IMR-90 (cell line): Measurements from ENCODE around the gene FBP1. TPM values are rescaled to one million over a fixed set of nuclear protein-coding genes. Genes with fewer than 3 reads are reported as not detected.

Experiments used
- ATAC-seq: fragments of 200-7000 bp; cut with Tn5 transposase; 2 replicates; pipeline ENCODE4 v1.9.1; 2020; ENCODE audit warnings: low read depth, mild to moderate bottlenecking, moderate library complexity
- BruUV-seq: library from RNA; stranded (reverse); fragments of 400-500 nt; replicated peaks from 2 replicates; lab custom pipeline; 2021; lab: Mats Ljungman, UMichigan
- CTCF ChIA-PET: fragments of 300-600 bp; formaldehyde crosslinking; extraction: SDS; loops from one replicate; lab custom pipeline; 2021; ENCODE audit warnings: antibody characterized with exemption; lab: Yijun Ruan, JAX
- POLR2A ChIA-PET: fragments of 300-600 bp; sonication (Branson Sonifier 250); formaldehyde crosslinking; loops from one replicate; lab custom pipeline; 2022; ENCODE audit warnings: antibody characterized with exemption; ENCODE audit not compliant: unreplicated experiment; lab: Charles Lee
- DNase-seq: peaks from one replicate; pipeline ENCODE4 v3.0.0; 2013
- H2AFZ ChIP-seq: replicated peaks from 2 replicates; pipeline ENCODE3; 2013; ENCODE audit warnings: low read length, mild to moderate bottlenecking; ENCODE audit not compliant: poor library complexity
- H2AK5ac ChIP-seq: 2 replicates; pipeline ENCODE4 v1.6.1; 2013; ENCODE audit warnings: low read depth, low read length, inconsistent platforms
- H2AK9ac ChIP-seq: replicated peaks from 2 replicates; pipeline ENCODE3; 2013; ENCODE audit warnings: mild to moderate bottlenecking, low read depth, low read length, moderate library complexity; ENCODE audit not compliant: poor library complexity
- H2BK120ac ChIP-seq: 2 replicates; pipeline ENCODE4 v1.6.1; 2013; ENCODE audit warnings: low read depth, low read length, inconsistent platforms
- H2BK15ac ChIP-seq: 3 replicates; pipeline ENCODE4 v1.6.1; 2013; ENCODE audit warnings: low read depth, low read length, inconsistent platforms
- H2BK20ac ChIP-seq: 2 replicates; pipeline ENCODE4 v1.6.1; 2013; ENCODE audit warnings: low read depth, mild to moderate bottlenecking, inconsistent platforms, low read length, moderate library complexity
- H2BK5ac ChIP-seq: 2 replicates; pipeline ENCODE4 v1.6.1; 2013; ENCODE audit warnings: mild to moderate bottlenecking, low read depth, low read length, inconsistent platforms; ENCODE audit not compliant: poor library complexity, severe bottlenecking
- H3K14ac ChIP-seq: replicated peaks from 2 replicates; pipeline ENCODE4 v1.6.1; 2013; ENCODE audit warnings: low read depth, low read length, inconsistent platforms
- H3K18ac ChIP-seq: 2 replicates; pipeline ENCODE4 v1.6.1; 2013; ENCODE audit warnings: low read depth, low read length, control low read depth
- H3K23ac ChIP-seq: 2 replicates; pipeline ENCODE4 v1.6.1; 2013; ENCODE audit warnings: low read depth, low read length, inconsistent platforms
- H3K27ac ChIP-seq: 2 replicates; pipeline ENCODE4 v1.5.1; 2013; ENCODE audit warnings: mild to moderate bottlenecking, control low read depth, low read length; ENCODE audit not compliant: insufficient read depth
- H3K27me3 ChIP-seq: 2 replicates; pipeline ENCODE4 v1.6.1; 2013; ENCODE audit warnings: low read length; ENCODE audit not compliant: control insufficient read depth, insufficient read depth
- H3K36me3 ChIP-seq: 2 replicates; pipeline ENCODE4 v1.6.1; 2013; ENCODE audit warnings: low read length, mixed read lengths; ENCODE audit not compliant: control insufficient read depth, insufficient read depth
- H3K4ac ChIP-seq: 2 replicates; pipeline ENCODE4 v1.6.1; 2013; ENCODE audit warnings: low read depth, low read length, inconsistent platforms
- H3K4me1 ChIP-seq: 2 replicates; pipeline ENCODE4 v1.6.1; 2013; ENCODE audit warnings: low read length, mixed read lengths; ENCODE audit not compliant: control insufficient read depth, insufficient read depth
- H3K4me2 ChIP-seq: 2 replicates; pipeline ENCODE4 v1.6.1; 2013; ENCODE audit warnings: low read depth, mild to moderate bottlenecking, control low read depth, low read length, moderate library complexity
- H3K4me3 ChIP-seq: 2 replicates; pipeline ENCODE4 v1.5.1; 2013; ENCODE audit warnings: low read depth, mild to moderate bottlenecking, control low read depth, low read length, moderate library complexity; ENCODE audit not compliant: insufficient read depth
- H3K56ac ChIP-seq: 2 replicates; pipeline ENCODE4 v1.6.1; 2013; ENCODE audit warnings: low read length, inconsistent platforms; ENCODE audit not compliant: insufficient read depth; ENCODE audit errors: extremely low read depth
- H3K79me1 ChIP-seq, 2 experiments: 2 replicates each; pipeline ENCODE4 v1.6.1; 2013; ENCODE audit warnings: low read length in 2 of 2, inconsistent platforms in 1 of 2, low read depth in 1 of 2
- H3K9ac ChIP-seq: 2 replicates; pipeline ENCODE4 v1.6.1; 2013; ENCODE audit warnings: low read depth, low read length, control low read depth
- H3K9me1 ChIP-seq: 2 replicates; pipeline ENCODE4 v1.6.1; 2013; ENCODE audit warnings: low read length, inconsistent platforms; ENCODE audit not compliant: insufficient read depth
- H3K9me3 ChIP-seq: 2 replicates; pipeline ENCODE4 v1.6.1; 2013; ENCODE audit warnings: low read length; ENCODE audit not compliant: control insufficient read depth, insufficient read depth
- H4K20me1 ChIP-seq: 2 replicates; pipeline ENCODE4 v1.6.1; 2013; ENCODE audit warnings: low read length, inconsistent platforms; ENCODE audit not compliant: insufficient read depth
- H4K5ac ChIP-seq: 2 replicates; pipeline ENCODE4 v1.6.1; 2013; ENCODE audit warnings: mild to moderate bottlenecking, low read depth, low read length, control low read depth
- H4K8ac ChIP-seq, 2 experiments: 2 replicates each; pipeline ENCODE4 v1.6.1; 2013; ENCODE audit warnings: low read depth in 2 of 2, low read length in 2 of 2, control low read depth in 1 of 2, inconsistent platforms in 1 of 2
- H4K91ac ChIP-seq: 2 replicates; pipeline ENCODE4 v1.6.1; 2013; ENCODE audit warnings: low read depth, low read length, inconsistent platforms; ENCODE audit not compliant: insufficient read depth
- CEBPB ChIP-seq: IDR thresholded peaks from 2 replicates; pipeline ENCODE4 v1.6.1; 2012; ENCODE audit warnings: low read depth, low read length, improper control_type of control experiment
- CHD1 ChIP-seq: IDR thresholded peaks from 2 replicates; pipeline ENCODE4 v1.6.1; 2012; ENCODE audit warnings: low read depth, low read length, improper control_type of control experiment
- FOS ChIP-seq: fragments of 150-350 bp; IDR thresholded peaks from 2 replicates; pipeline ENCODE4 v1.6.1; 2016; ENCODE audit warnings: low read depth, low read length
- MAFK ChIP-seq: IDR thresholded peaks from 2 replicates; pipeline ENCODE4 v1.6.1; 2012; ENCODE audit warnings: low read depth, low read length, improper control_type of control experiment
- MAZ ChIP-seq: IDR thresholded peaks from 2 replicates; pipeline ENCODE4 v1.6.1; 2012; ENCODE audit warnings: low read depth, mild to moderate bottlenecking, low read length, improper control_type of control experiment, moderate library complexity, borderline replicate concordance
- MXI1 ChIP-seq: IDR thresholded peaks from 2 replicates; pipeline ENCODE4 v1.6.1; 2012; ENCODE audit warnings: low read depth, mild to moderate bottlenecking, low read length, moderate library complexity, borderline replicate concordance
- NFE2L2 ChIP-seq: fragments of 150-350 bp; IDR thresholded peaks from 2 replicates; pipeline ENCODE4 v1.6.1; 2016; ENCODE audit warnings: low read depth, mild to moderate bottlenecking, low read length
- POLR2A ChIP-seq: IDR thresholded peaks from 2 replicates; pipeline ENCODE4 v1.6.1; 2012; ENCODE audit warnings: mild to moderate bottlenecking, low read depth, low read length
- RAD21 ChIP-seq: IDR thresholded peaks from 2 replicates; pipeline ENCODE4 v1.6.1; 2012; ENCODE audit warnings: low read length, improper control_type of control experiment
- RCOR1 ChIP-seq: IDR thresholded peaks from 2 replicates; pipeline ENCODE4 v1.6.1; 2012; ENCODE audit warnings: mild to moderate bottlenecking, low read length, improper control_type of control experiment; ENCODE audit not compliant: insufficient replicate concordance
- RFX5 ChIP-seq: IDR thresholded peaks from 2 replicates; pipeline ENCODE4 v1.8.0; 2012; ENCODE audit warnings: low read depth, mild to moderate bottlenecking, low read length, moderate library complexity
- SMC3 ChIP-seq: fragments of 150-350 bp; IDR thresholded peaks from 2 replicates; pipeline ENCODE4 v1.6.1; 2016; ENCODE audit warnings: low read depth, mild to moderate bottlenecking, antibody characterized with exemption, low read length, moderate library complexity
- WGBS, 2 experiments: methylation state at CpG; one replicate each; pipeline versions ENCODE4 v1.1.5 to v1.1.7; 2013; ENCODE audit warnings: missing lambda C conversion rate in 2 of 2; ENCODE audit not compliant: insufficient read length in 1 of 2; ENCODE audit errors: extremely low coverage in 2 of 2; 5-methylcytosine and 5-hydroxymethylcytosine counted together
- dilution Hi-C: fragments of 300-500 bp; cut with HindIII; formaldehyde crosslinking; loops from one replicate; pipeline ENCODE4 v1.14.3; 2018; ENCODE audit warnings: low sequenced_read_pairs; ENCODE audit not compliant: unreplicated experiment
- in situ Hi-C: fragments of 300-500 bp; cut with MboI; formaldehyde crosslinking; loops from 3 replicates; pipeline ENCODE4 v1.14.3; 2019; ENCODE audit warnings: low sequenced_read_pairs, inconsistent platforms, mixed read lengths
- intact Hi-C: fragments of 100-400 bp; cut with micrococcal nuclease; formaldehyde crosslinking; loops from 2 replicates; pipeline ENCODE4 v1.10.0; 2022
- polyA plus RNA-seq, 3 experiments: library from polyadenylated mRNA; depleted of rRNA; stranded (reverse); fragments of >200 nt; gene quantifications; 2 replicates each; pipeline ENCODE4 v1.2.3, GENCODE V29; 2012; ENCODE audit warnings: low replicate concordance in 1 of 3
- total RNA-seq: library from RNA; depleted of rRNA; stranded (reverse); fragments of >200 nt; gene quantifications from 2 replicates; pipeline ENCODE4 v1.2.3, GENCODE V29; 2012
- TF ChIP-seq, protein P1 (sequence below): fragments of 150-350 bp; IDR thresholded peaks from 2 replicates; pipeline ENCODE4 v1.6.1; 2017; ENCODE audit warnings: mild to moderate bottlenecking, antibody characterized with exemption, low read length, low read depth
- TF ChIP-seq, protein P2 (sequence below): fragments of 150-350 bp; IDR thresholded peaks from 2 replicates; pipeline ENCODE4 v1.6.1; 2016; ENCODE audit warnings: low read depth, mild to moderate bottlenecking, low read length, moderate library complexity, borderline replicate concordance
- TF ChIP-seq, protein P3 (sequence below): conservative IDR thresholded peaks from 2 replicates; pipeline ENCODE4 v1.5.1; 2012; ENCODE audit warnings: mild to moderate bottlenecking, low read depth, low read length, improper control_type of control experiment

FBP1 gene
- total and polyA plus RNA-seq, 2 of the 4 experiments (the other 2 are of a cell fraction): not detected

DNA sequence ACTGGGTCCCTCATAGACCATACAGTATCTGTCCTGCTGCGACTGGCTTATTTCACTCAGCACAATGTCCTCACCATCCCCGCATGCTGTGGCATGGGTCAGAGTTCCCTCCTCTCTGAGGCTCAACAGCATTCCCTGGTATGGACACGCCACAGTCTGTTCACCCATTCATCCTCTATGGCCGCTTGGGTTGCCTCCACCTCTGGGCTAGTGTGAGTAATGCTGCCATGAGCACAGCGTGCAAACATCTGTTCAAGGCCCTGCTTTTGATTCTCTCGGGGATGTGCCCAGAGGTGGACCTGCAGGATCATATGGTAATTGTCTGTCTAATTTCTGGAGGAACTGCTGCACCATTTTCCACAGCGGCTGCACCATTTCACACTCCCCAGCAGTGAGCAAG lies 40.2 kb downstream of the FBP1 start:
- no peak overlapping the region for H2BK20ac ChIP-seq
- DNase-seq (no peak), ATAC-seq (no peak)
- H4K8ac ChIP-seq: no peak overlapping the region
- no peak overlapping the region for H4K5ac ChIP-seq
- no peak overlapping the region for H4K91ac ChIP-seq
- TF ChIP-seq, protein P1, sequence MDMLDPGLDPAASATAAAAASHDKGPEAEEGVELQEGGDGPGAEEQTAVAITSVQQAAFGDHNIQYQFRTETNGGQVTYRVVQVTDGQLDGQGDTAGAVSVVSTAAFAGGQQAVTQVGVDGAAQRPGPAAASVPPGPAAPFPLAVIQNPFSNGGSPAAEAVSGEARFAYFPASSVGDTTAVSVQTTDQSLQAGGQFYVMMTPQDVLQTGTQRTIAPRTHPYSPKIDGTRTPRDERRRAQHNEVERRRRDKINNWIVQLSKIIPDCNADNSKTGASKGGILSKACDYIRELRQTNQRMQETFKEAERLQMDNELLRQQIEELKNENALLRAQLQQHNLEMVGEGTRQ: no peak
- TF ChIP-seq, protein P2, sequence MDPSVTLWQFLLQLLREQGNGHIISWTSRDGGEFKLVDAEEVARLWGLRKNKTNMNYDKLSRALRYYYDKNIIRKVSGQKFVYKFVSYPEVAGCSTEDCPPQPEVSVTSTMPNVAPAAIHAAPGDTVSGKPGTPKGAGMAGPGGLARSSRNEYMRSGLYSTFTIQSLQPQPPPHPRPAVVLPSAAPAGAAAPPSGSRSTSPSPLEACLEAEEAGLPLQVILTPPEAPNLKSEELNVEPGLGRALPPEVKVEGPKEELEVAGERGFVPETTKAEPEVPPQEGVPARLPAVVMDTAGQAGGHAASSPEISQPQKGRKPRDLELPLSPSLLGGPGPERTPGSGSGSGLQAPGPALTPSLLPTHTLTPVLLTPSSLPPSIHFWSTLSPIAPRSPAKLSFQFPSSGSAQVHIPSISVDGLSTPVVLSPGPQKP: no peak
- TF ChIP-seq CHD1 (no peak), RAD21 (no peak), NFE2L2 (no peak), FOS (no peak), RCOR1 (no peak), RFX5 (no peak), CEBPB (no peak), SMC3 (no peak), POLR2A (no peak), MXI1 (no peak), MAFK (no peak), MAZ (no peak)
- TF ChIP-seq, protein P3, sequence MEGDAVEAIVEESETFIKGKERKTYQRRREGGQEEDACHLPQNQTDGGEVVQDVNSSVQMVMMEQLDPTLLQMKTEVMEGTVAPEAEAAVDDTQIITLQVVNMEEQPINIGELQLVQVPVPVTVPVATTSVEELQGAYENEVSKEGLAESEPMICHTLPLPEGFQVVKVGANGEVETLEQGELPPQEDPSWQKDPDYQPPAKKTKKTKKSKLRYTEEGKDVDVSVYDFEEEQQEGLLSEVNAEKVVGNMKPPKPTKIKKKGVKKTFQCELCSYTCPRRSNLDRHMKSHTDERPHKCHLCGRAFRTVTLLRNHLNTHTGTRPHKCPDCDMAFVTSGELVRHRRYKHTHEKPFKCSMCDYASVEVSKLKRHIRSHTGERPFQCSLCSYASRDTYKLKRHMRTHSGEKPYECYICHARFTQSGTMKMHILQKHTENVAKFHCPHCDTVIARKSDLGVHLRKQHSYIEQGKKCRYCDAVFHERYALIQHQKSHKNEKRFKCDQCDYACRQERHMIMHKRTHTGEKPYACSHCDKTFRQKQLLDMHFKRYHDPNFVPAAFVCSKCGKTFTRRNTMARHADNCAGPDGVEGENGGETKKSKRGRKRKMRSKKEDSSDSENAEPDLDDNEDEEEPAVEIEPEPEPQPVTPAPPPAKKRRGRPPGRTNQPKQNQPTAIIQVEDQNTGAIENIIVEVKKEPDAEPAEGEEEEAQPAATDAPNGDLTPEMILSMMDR: no peak
- H2BK5ac ChIP-seq: no peak overlapping the region
- CTCF ChIA-PET: no interaction called here
- no peak overlapping the region for H2AK9ac ChIP-seq
- H2BK120ac ChIP-seq: no peak overlapping the region
- H3K18ac ChIP-seq: no peak overlapping the region
- dilution Hi-C loops (no loop called here), in situ Hi-C loops (no loop called here), intact Hi-C loops (no loop called here)
- WGBS, 2 experiments: 57% methylated on average over 3 of the region's 7 CpGs; no CpG with 5 or more reads in 1 of the 2 experiments
- no peak overlapping the region for H3K27ac ChIP-seq
- no TSS peak for BruUV-seq
- H3K79me1 ChIP-seq: no peaks in the 10 kb centered on the region
- H3K4me1 ChIP-seq: no peaks in the 10 kb centered on the region
- H3K36me3 ChIP-seq: no peaks in the 10 kb centered on the region
- no peak overlapping the region for H2AFZ ChIP-seq
- H3K4me3 ChIP-seq: no peak overlapping the region
- no peak overlapping the region for H3K56ac ChIP-seq
- H3K27me3 ChIP-seq: peaks cover 3% of the 10 kb centered on the region
- no peaks in the 10 kb centered on the region for H4K20me1 ChIP-seq
- no peak overlapping the region for H3K23ac ChIP-seq
- H3K9ac ChIP-seq: no peak overlapping the region
- H3K9me3 ChIP-seq: no peaks in the 10 kb centered on the region
- POLR2A ChIA-PET: no interaction called here
- no peak overlapping the region for H3K4ac ChIP-seq
- H3K9me1 ChIP-seq: no peaks in the 10 kb centered on the region
- H3K14ac ChIP-seq: no peak overlapping the region
- no peak overlapping the region for H2AK5ac ChIP-seq
- no peak overlapping the region for H2BK15ac ChIP-seq
- H3K4me2 ChIP-seq: no peak overlapping the region
